Measurements from ENCODE around the gene MAGI1. TPM values are rescaled to one million over a fixed set of nuclear protein-coding genes. Genes with fewer than 3 reads are reported as not detected.

Gene MAGI1
- polyA plus RNA-seq, 10 donors = 9.5 to 18.3 (median 14.3) TPM

GRCh38 chr3:65368866-65369265 is 669.9 kb downstream of the MAGI1 start:
- no peak for DNase-seq

GRCh38 chr3:65362688-65363087 is 676.0 kb downstream of the MAGI1 start:
- no peak for DNase-seq

DNA sequence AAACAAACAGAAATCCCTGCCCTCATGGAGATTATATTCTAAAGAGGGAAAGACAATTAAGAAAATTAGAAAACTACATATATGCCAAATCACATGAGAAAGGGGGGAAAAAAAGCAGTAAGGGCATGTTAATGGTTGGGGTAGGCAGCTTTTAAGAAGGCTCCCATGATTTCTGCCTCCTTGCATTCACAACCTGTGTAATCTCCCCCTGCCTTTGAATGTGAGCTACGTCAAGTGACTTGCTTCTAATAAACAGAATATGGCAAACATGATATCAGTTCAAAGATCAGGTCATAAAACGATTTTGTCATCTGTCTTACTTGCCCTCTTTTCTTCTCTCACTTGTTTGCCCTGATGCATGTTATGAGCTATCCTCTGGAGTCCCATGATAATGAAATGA is 677.3 kb downstream of the MAGI1 start:
- DNase-seq = no peak

DNA sequence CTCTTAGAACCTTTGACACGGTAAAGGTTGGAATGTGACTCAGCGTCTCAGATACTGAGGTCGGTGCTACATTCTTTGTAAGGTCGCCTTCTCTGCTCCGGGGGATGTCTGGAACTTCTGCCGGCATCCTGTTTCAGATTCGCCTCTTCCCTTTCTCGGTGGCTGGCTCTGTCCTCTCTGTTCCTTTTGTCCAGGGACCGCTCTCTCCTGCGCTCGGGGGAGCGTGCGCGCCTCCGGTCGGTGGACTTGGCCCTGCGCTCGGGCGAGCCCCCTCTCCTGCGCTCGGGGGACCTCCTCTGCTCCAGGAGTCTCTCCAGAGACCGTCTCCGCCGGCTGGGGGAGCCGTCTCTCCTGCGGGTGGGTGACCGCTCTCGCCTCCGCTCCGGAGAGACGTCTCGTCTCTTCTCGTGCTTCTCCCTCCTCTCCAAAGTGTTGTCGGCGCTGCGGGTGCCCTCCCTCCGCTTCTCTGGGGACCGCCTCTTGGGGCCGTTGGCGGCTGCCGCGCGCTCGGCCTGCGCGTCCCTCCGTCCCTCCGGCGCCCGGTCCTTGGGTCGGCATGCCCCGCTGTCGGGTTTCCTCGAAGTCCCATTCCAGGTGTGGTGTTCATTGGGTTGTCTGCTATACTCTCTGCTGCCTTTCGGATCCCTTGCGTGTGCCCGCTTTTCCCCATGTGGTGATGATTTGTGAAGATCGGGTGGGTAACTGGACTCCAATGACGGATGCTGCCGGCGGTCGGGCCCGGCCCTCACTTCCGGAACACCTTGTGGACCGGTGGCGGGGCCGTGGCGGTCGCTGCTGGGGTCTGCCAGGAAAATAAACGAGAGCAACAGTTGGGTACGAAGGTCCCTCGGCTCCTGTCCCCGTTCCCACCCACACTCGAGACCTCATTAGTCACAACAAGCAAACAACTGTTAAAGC is 682.1 kb downstream of the MAGI1 start:
- peak in 1 of 3 donors; percentile 43 for DNase-seq

- no peak for DNase-seq
These were observed 683.8 kb downstream of the MAGI1 start for GRCh38 chr3:65354880-65355279.

DNA sequence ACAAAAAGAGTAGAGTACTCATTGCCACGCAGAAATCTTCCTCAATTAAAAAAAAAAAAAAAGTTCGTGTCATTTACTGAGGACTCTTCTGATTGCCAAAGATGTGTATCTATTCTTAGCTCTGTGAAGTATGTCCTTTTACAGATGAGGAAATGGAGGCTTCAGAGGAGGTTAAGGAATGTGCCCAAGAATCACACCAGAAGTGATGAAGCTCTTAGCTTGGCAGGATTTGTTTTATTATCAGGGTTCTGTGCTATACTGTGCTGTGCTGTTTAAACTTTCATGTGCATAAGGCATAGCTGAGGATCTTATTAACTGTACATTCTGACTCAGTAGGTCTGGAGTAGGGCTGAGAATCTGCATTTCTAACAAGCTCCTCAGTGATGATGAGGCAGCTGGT is 685.8 kb downstream of the MAGI1 start:
- DNase-seq = no peak

DNA sequence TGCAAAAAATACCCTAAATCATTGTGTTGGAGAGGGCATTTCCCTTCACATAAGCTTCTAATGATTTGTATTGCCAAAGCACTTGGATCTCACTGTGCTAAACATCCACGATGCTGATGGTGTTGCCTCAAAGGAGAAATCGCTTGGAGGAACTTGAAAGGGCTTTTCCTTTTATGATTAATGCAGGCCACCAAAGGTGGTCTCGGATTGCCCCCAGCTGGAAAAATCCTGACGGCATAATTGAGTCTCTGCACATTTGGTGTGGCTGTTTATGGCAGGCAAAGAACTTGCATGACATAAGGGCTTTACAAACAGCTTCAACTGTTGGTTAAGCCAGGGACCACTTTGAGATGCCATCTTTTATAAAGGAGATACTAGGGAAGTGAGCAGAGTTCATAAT is 687.0 kb downstream of the MAGI1 start:
- DNase-seq = no peak

GRCh38 chr3:65350801-65351476 is 687.8 kb downstream of the MAGI1 start:
- no peak for DNase-seq

GRCh38 chr3:65348398-65348995 is 690.2 kb downstream of the MAGI1 start:
- peak in 1 of 3 donors; percentile 23 for DNase-seq

DNA sequence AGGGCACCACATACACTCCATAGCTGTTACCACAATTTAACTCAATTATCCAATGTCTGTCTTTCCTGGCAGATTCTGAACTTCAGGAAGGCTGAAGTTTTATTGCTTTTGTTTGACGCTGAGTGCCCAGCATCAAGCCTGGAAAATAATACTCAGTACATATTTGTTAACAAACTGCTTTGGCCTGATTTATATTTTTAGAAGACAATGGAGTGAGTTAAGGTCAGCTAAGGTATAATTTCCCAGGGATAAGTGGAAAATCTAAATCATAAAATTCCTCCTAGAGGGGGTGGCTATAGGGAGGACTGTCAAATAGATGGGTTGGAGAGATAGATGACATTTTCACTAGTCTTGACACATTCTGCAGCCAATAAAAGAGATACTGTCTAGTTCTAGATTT is 691.6 kb downstream of the MAGI1 start:
- DNase-seq = no peak

GRCh38 chr3:65344846-65345245 is 693.9 kb downstream of the MAGI1 start:
- no peak for DNase-seq

DNA sequence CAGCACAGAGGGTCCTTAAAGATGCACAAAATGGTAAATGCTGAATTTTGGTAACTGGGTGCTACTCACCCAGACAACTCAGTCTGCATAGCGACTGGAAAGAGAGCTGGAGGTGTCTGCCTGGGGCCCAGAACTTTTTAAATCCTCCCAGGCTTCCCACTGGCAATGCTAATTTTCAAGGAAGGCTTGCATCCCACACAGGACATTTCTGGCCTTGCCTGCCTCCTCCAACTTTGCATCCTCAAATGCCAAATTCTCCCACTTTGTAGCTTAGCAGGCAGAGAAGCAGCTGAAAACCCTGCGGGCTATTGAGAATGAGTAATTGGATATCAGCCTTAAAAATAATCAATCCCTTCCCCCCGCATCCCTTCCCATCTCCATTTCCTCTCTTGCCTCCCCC is 694.3 kb downstream of the MAGI1 start:
- DNase-seq = peak in 1 of 3 donors; percentile 22

- no peak for DNase-seq
These were observed 695.0 kb downstream of the MAGI1 start for GRCh38 chr3:65343736-65344135.

DNA sequence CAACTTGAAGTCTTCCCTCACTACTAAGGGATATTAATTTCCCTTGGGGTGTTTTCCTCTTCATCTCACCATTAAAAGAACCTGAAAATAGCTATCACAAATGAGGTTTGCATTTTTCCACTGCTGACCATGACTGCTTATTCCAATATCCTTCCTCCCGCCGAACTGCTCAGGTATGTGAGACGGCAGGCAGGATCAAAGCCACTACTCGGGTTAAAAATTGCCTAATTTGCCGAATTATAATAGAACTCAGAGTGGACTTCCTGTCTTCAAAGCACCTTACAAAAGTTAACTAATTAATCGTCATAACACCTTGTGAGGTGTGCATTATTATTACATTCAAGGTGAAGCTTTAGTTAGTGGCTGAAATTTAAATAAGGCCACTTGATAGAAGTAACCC is 695.7 kb downstream of the MAGI1 start:
- no peak for DNase-seq

GRCh38 chr3:65342084-65342683 is 696.5 kb downstream of the MAGI1 start:
- no peak for DNase-seq

DNA sequence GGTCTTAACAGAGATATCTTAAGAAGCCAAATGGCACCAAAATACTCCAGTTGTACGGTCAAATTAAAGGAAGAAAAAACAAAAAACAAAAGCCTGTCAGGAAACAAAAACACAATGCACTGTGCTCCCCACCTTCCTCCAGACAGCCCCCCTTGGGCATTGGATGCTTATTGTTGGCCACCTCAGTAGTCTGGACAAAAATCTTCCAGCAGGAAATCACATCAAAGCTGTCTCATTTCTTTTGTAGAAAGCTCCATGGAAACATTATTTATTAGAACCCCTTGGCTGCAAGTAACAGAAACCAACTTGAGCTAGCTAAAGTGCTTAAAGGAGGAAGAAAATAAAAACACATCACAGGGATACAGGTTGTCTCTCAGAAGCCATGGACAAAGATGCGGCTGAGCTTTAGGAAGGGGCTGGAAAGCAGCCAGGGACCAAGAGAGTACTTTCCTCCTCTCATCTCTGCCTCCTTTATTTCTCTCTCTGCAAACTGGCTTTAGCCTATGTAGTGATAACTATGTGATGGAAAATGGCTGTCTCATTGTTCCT is 699.5 kb downstream of the MAGI1 start:
- DNase-seq = peak in 1 of 3 donors; percentile 48

GRCh38 chr3:65338571-65338970 is 700.1 kb downstream of the MAGI1 start:
- DNase-seq = no peak

DNA sequence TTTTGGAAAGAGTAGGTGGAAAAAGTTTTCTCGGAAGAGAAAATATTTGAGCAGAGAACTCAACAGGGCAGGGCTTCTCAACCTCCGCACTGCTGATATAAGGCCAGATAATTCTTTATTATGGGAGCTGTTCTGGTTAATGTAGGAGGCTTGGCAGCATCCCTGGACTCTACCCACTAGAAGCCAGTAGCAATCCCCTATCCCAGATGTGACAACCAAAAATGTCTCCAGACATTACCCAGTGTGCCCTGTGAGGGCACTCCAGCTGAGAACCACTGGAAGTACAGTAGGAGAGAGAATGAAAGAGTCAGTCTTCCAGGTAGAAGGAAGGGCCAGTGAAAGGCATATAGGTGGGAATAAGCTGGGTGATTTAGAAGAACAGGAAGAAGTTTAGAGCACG is 703.1 kb downstream of the MAGI1 start:
- DNase-seq = no peak

GRCh38 chr3:65334045-65334665 is 704.6 kb downstream of the MAGI1 start:
- DNase-seq = peak; percentile 26 to 82 (median 61)

DNA sequence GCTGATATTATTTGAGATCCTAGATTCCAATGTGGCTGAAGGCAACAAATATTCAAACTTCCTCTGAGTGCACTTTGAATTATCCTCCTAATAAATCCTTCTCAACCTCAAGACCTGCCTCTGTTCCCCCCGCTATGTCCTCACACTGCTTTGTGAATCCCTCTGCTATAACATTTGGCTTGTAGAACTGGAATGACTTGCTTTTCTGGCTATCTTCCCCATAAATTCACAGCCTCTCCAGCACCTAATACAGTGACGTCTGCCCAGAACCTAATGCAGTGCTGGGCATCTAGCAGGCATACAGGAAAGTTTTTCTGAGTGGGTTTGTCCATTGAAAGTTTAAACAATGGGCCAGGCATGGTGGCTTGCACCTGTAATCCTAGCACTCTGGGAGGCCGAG is 707.0 kb downstream of the MAGI1 start:
- DNase-seq = no peak

GRCh38 chr3:65330072-65330471 is 708.6 kb downstream of the MAGI1 start:
- DNase-seq = peak in 1 of 3 donors; percentile 47

- DNase-seq = no peak
These were observed 710.6 kb downstream of the MAGI1 start for GRCh38 chr3:65328148-65328547.

Measured in muscle of back (tissue), 11 donors.